Spleen (tissue), 7 donors: Measurements from ENCODE around the gene USH2A.

Experiments
- POLR2AphosphoS5 ChIP-seq, 3 donors: sonication (generic); formaldehyde crosslinking; IDR thresholded peaks; one replicate each; pipeline ENCODE4 v1.5.1; 2017; ENCODE audit warnings: antibody characterized with exemption in 3 of 3
- TF ChIP-seq, protein P1 (sequence below), 11 experiments: fragments of 200-600 bp in 7 of 11; fragments of 450-650 bp in 4 of 11; sonication (generic) in 4 of 11; IDR thresholded peaks in 8 of 11; conservative IDR thresholded peaks in 3 of 11; 1 replicate in 7 of 11; 2 replicates in 4 of 11; pipeline versions ENCODE4 v1.4.0 to v1.8.0; 2016 to 2021; ENCODE audit warnings: antibody characterized with exemption in 11 of 11, inconsistent platforms in 4 of 11, mild to moderate bottlenecking in 1 of 11
- donor health status: DM: no; HTN: no; CAD: no; lungs with moderate emphysema.
- donor health status: DM: no; HTN: no; CAD: no.
- donor health status: DM: no; HTN: no; CAD: no.

DNA sequence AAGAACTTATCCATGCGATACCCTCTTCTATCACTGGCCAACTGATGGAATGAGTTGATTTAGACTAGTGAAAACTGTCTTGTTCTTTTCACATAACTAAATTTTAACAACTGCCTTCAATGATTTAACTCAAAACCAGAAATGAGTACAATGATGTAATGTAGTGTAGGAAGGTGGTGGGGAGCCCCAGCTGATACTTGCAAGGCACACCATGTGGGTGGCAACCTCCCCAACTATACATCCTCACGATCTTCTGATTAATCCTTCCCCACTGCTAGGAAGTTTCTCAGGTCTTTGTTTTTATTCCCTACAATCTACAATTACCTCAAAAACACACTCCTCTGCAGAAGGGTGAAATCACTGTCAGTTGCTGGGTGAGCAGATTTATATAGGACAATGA lies 755.5 kb downstream of the USH2A start:
- TF ChIP-seq, protein P1, sequence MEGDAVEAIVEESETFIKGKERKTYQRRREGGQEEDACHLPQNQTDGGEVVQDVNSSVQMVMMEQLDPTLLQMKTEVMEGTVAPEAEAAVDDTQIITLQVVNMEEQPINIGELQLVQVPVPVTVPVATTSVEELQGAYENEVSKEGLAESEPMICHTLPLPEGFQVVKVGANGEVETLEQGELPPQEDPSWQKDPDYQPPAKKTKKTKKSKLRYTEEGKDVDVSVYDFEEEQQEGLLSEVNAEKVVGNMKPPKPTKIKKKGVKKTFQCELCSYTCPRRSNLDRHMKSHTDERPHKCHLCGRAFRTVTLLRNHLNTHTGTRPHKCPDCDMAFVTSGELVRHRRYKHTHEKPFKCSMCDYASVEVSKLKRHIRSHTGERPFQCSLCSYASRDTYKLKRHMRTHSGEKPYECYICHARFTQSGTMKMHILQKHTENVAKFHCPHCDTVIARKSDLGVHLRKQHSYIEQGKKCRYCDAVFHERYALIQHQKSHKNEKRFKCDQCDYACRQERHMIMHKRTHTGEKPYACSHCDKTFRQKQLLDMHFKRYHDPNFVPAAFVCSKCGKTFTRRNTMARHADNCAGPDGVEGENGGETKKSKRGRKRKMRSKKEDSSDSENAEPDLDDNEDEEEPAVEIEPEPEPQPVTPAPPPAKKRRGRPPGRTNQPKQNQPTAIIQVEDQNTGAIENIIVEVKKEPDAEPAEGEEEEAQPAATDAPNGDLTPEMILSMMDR (IDR thresholded peaks at IDR 0.05 in 8 of 11, conservative IDR thresholded peaks at IDR 0.05 in 3 of 11): no peak
- TF ChIP-seq POLR2AphosphoS5 (IDR thresholded peaks at IDR 0.05): no peak
